ENCODE results near the gene BACH1.
"Not testable (repeated sequence)": the region's sequence is repeated elsewhere in the genome, so short reads cannot be mapped to it uniquely, and the experiment has no call there.

BACH1 gene

GRCh38 chr21:29349702-29350101, 51.0 kb downstream of the BACH1 start:
- no peak for DNase-seq

- DNase-seq, result no peak
Observed at GRCh38 chr21:29350246-29350779, 51.6 kb downstream of the BACH1 start.

- no peak for DNase-seq
Observed at GRCh38 chr21:29351691-29352090, 53.0 kb downstream of the BACH1 start.

- DNase-seq, result not testable (repeated sequence)
Observed at GRCh38 chr21:29355043-29355710, 56.5 kb downstream of the BACH1 start.

GRCh38 chr21:29356291-29356690, 57.6 kb downstream of the BACH1 start:
- DNase-seq, result not testable (repeated sequence)

- DNase-seq, result not testable (repeated sequence)
Observed at GRCh38 chr21:29356810-29357209, 58.1 kb downstream of the BACH1 start.

- DNase-seq, result no peak
Observed at GRCh38 chr21:29359718-29360117, 61.0 kb downstream of the BACH1 start.

- DNase-seq, result no peak
Observed at GRCh38 chr21:29360799-29361765, 62.4 kb downstream of the BACH1 start.

GRCh38 chr21:29362758-29363157, 64.0 kb downstream of the BACH1 start:
- no peak for DNase-seq

- DNase-seq, result no peak
Observed at GRCh38 chr21:29365661-29366265, 67.0 kb downstream of the BACH1 start.

- DNase-seq, result no peak
Observed at GRCh38 chr21:29366532-29366931, 67.8 kb downstream of the BACH1 start.

GRCh38 chr21:29367335-29367734, 68.6 kb downstream of the BACH1 start:
- no peak for DNase-seq

- no peak for DNase-seq
Observed at GRCh38 chr21:29368906-29369305, 70.2 kb downstream of the BACH1 start.

- DNase-seq, result no peak
Observed at GRCh38 chr21:29371464-29371863, 72.7 kb downstream of the BACH1 start.

- peak; percentile 18 for DNase-seq
Observed at GRCh38 chr21:29372063-29372802, 73.5 kb downstream of the BACH1 start.

- no peak for DNase-seq
Observed at GRCh38 chr21:29374481-29374880, 75.8 kb downstream of the BACH1 start.

- DNase-seq, result peak; percentile 14
Observed at GRCh38 chr21:29376556-29376955, 77.8 kb downstream of the BACH1 start.

GRCh38 chr21:29377266-29377665, 78.5 kb downstream of the BACH1 start:
- no peak for DNase-seq

GRCh38 chr21:29378832-29379231, 80.1 kb downstream of the BACH1 start:
- no peak for DNase-seq

GRCh38 chr21:29379517-29380054, 80.9 kb downstream of the BACH1 start:
- DNase-seq, result no peak

GRCh38 chr21:29382030-29382654, 83.4 kb downstream of the BACH1 start:
- DNase-seq, result no peak

Data from activated CD4-positive, alpha-beta T cell treated with anti-CD3 and anti-CD28 coated beads for 1 hour (primary cell).